ENCODE results near the gene ARHGAP40.

The ARHGAP40 gene

DNA sequence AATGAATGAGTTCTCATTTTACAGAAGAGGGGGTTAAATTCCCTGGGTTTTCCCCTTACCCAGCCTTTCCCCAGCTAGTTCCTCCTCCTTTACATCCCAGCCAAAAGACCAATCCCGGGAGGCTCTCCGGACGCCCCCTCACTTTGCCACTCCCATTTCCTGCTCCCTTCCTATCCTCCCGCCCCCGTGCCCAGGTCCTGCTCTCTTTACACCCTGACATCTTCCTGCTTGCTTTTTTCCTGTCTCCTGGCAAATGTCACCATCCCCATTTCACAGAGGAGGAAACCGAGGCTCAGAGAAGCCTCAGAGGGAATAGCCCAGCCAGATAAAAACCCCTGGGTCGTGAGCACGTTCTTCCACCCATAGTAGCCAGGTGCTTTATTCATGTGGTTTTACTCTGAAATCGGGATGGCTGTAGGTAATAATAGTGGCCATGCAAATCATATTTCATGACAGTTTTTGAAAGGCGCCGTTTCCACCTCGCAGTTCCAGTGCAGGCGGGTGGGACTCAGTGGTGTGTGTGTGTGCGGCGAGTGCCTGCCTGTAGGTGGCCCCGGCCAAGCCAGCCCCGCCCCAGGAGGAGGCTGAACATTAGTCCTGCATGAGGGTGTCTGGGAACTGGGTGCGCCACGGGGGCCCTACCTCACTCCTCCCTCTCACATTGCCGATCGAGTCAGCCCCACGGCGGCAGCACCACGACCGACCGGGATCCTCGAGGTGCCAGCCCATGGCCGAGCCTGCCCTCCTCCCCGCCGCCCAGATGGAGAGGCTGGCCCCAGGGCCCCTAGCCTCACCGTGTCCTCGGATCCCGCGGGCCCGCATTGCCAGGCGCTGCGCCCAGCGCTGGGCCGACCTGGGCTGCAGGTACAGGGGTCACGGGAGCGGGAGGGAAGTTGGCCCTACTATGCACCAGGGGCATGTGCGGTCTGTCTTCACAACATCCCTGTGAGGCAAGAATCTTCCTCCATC is at the start of gene ARHGAP40:
ARHGAP40 (plus strand) TSS at position 594 of the 969 bp plus-strand sequence.
- peak in 1 of 3 experiments; percentile 30 for DNase-seq (ENCODE audit: low read depth in 3 of 3)

- no peak for DNase-seq (ENCODE audit: low read depth in 3 of 3)
Measured at GRCh38 chr20:38554986-38555385, 46.6 kb upstream of the ARHGAP40 start.

DNA sequence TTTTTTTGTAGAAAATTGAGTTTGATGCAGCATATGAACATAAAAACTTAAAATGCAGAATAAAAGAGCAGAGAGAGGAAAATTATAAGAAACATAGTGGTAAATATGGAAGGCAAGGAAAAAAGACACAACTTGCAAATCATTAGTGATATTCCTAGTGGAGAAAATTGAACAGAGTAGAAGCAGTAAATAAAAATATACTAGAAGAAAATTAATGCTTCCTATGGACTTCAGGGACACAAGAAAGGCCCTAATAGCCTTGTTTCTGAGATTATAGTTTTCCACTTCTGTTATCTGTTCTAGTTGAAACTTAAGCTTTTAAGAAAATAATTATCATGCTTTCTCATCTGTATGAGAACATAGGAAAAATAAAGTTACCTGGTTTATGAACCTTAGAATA is 46.2 kb upstream of the ARHGAP40 start:
- DNase-seq (ENCODE audit: low read depth in 3 of 3): no peak

- no peak for DNase-seq (ENCODE audit: low read depth in 3 of 3)
Measured at GRCh38 chr20:38557174-38557573, 44.4 kb upstream of the ARHGAP40 start.

GRCh38 chr20:38558596-38559360 is 42.8 kb upstream of the ARHGAP40 start:
- no peak for DNase-seq (ENCODE audit: low read depth in 3 of 3)

DNA sequence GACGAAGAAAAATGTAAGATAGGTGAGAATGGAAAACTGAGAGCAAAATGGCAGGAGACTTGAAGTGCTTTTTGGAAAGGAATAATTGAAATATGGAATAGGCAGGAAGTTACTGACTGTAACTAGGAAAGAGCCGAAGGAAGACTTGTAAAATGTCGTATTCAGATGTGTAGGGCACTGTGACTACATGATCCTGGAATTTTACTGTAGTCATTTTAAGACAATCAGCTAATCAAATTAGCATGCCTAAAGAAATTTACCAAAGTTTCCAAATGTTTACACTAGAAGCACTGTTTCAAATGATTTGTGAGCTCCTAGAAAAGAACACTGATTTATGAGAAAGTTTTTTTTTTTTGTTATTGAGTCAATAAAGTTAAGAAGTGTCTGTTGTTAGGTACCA is 41.8 kb upstream of the ARHGAP40 start:
- DNase-seq (ENCODE audit: low read depth in 3 of 3): no peak

DNA sequence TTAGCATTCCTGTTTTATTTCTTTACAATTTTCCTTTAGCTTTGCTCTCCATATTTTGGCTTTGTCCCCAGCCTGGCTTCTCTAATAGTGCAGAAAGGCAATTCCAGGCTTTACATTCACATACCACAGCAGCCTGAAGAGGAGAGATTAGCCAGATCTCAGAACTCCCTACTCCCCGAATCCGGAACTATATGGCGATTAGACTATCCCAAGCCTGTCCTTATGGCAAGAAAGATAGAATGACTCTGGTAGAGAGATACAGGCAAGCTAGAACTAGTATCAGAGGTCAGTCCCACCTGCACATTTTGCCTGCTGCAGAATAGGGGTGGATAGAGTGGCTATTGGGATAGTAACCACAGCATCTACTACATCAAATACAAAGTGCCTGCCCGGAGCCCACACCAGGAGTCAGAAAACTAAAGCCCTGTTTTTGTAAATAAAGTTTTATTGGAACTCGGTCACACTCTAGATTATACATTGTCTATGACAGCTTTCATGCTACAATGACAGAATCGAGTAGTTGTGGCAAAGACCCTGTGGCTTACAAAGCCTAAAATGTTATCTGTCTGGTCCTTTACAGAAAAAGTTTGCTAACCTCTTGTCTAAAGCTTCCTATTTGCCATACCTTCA is 37.7 kb upstream of the ARHGAP40 start:
- no peak for DNase-seq (ENCODE audit: low read depth in 3 of 3)

DNA sequence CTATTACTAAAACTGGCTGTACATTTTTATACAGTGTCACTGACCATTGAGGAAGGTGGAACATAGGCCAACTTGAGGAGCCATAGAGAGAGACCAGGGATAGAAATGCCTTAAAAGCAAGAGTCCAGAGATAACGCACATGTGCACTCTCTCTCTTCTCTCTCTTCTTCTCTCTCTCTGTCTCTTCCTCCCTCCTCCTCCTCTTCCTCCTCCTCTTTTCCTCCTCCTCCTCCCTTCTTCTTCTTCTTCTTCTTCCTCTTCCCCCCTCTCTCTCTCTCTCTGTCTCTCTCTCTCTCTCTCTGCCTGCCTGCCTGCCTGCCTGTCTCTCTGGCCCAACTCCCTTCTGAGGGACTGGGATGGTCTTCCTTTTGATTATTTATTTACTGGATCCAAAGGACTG is 36.9 kb upstream of the ARHGAP40 start:
- DNase-seq (ENCODE audit: low read depth in 3 of 3): no peak

- DNase-seq (ENCODE audit: low read depth in 3 of 3): no peak
Measured at GRCh38 chr20:38566036-38566598, 35.5 kb upstream of the ARHGAP40 start.

DNA sequence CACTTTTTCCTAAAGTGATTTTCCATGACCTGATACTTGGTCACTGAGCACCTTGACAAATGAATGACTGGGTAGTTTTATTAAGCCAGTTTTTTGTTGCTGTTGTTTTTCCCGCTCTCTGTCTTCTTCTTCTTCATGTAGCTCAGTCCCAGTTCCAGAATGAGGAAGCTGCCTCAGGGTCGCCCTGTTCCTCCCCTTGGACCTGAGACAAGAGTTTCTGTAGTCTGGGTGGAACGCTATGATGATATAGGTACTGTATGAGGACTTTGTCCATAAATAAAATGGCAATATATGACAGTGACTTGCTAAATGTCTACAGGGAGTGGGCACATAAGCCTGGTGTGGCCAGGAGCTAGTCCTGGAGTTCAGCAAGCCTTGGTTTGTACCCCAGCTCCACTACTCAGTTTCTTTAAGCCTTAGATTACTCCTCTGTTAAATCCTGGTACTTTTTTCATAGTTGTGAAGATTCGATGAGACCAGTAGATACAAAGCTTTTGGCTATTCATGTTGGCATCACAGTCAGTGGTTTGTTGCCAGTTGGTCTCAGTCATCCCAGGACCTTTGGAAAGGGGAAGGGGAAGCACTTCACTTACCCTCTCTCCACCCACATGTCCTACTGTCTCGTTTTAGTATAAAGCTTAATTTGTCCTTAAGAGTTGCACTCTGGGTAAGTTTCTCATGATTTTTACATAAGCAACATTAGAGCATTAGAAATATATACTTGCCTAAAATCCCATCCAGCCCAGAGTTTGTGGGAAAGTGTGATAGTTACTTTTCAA is 31.7 kb upstream of the ARHGAP40 start:
- no peak for DNase-seq (ENCODE audit: low read depth in 3 of 3)

GRCh38 chr20:38573413-38573812 is 28.2 kb upstream of the ARHGAP40 start:
- DNase-seq (ENCODE audit: low read depth in 3 of 3): no peak

DNA sequence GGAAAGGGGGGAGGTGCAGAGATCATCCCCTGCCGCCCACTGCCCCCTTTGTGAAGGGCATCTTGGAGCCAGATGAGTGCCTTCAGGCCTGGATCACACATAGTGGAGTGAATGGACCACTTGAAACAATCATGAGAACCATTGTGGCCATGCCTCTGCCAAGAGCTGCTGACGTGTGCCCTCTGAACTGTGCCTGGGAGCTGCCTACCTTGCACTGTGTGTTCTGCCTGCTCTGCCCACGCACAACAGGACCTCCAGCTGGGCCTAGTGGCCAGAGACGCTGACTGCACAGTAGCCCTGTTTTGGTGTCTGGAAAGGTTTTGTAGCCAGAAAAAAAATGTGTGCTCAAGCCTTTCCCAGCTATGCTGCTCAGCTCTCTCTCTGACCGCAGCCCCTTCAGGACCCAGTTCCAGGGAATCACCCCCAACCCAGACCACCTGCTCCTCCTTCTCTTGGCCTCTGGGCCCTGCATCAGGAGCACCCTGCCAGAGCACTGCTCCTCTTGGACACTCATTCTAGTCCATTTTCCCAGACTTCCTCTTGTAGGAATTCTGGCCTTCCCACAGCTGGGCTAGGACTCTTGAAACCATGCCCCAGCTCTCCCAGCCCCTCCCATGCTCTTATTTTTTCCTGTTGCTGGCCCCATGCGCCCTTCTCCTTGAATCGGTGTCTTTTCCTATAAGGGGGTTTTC is 22.2 kb upstream of the ARHGAP40 start:
- no peak for DNase-seq (ENCODE audit: low read depth in 3 of 3)

- DNase-seq (ENCODE audit: low read depth in 3 of 3): no peak
Measured at GRCh38 chr20:38579921-38580320, 21.7 kb upstream of the ARHGAP40 start.

GRCh38 chr20:38581013-38581412 is 20.6 kb upstream of the ARHGAP40 start, which contains the start of gene ADIG:
Gene ADIG (plus strand): TSS chr20:38581197. CDS start chr20:38581251, 54 bp downstream.
- no peak for DNase-seq (ENCODE audit: low read depth in 3 of 3)

- DNase-seq (ENCODE audit: low read depth in 3 of 3): no peak
Measured at GRCh38 chr20:38581830-38582358, 19.7 kb upstream of the ARHGAP40 start.

GRCh38 chr20:38583306-38583705 is 18.3 kb upstream of the ARHGAP40 start:
- DNase-seq (ENCODE audit: low read depth in 3 of 3): no peak

DNA sequence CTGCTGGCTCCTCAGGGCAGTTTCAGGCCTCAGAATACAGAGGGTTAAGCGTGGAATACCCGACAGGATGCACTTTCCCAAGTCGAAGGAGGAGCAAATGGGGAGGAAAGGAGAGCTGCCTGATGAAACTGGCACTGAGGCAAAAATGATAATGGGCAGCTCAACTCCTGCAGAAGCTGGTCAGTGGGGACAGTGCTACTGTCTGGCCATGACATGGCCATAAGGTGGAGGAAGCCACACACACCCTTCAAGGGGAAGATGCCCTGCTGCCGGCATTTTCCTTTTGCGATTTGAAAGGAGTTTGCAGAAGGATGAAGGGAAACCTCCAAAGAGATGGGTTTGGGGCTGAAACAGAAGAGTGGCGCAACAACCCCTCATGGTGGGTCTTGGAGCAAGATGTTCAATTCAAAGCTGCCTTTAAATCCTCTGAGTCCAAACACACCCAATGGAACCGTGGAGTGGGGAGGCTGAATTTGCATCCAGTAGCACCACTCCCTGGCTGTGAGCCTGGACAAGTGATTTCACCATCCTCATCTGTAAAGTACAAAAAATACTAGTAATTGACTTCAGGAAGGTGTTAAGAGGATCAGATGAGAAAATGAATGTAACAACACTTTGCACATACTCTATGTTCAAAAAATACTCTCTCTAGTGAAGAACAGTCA is 17.4 kb upstream of the ARHGAP40 start:
- DNase-seq (ENCODE audit: low read depth in 3 of 3): no peak

DNA sequence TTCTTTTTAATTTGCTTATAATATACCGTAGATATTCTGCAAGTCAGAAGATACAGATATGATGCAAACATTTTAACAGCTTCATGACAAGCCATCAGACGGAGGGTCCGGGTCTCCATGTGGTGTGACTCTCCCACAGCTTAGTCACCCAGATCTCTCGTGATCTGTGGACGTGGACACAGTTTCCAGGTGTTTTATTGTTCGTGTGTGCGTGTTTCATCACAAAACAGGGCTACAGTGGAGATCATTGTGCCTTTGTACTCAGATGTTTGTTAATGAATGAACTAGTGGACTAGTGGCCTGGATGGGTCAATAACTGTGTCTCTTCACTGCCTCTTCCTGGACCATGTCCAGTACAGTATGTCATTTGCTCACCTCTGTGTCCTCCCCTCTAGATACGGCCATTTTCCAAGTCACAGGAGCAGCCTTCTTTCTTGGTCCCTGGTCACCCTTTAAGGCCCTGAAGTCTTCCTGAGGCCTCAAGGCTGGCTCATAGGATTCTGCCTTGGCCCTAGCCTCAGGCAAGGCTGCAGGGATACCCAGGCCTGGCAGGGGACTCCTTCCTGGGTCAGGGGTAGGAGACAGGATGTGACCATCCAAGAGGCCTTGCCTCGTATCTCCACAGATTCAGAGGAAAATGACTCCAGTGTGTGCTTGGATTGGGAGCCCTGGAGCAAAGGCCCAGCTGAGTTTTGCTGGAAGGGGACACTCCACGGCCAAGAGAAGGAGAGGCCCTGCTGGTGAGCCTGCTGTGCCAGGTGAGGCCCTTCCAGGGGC is 16.0 kb upstream of the ARHGAP40 start:
- no peak for DNase-seq (ENCODE audit: low read depth in 3 of 3)

DNA sequence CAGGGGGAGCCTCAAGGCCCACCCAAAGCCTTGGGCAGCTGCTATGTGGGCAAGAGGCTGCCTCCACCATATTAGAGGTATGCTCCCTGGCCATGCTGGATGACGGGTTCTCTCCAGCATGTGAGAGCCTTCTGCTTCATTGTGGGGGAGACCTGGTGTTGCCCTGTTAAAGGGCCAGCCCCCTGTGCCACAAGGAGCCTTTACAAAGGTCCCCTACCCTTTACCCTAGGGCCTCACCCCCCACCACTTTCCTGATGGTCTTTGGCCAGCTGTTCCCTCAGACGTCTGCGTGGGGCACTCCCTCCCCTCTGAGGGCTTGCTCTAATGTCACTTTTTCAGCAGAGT is 15.5 kb upstream of the ARHGAP40 start:
- DNase-seq (ENCODE audit: low read depth in 3 of 3): no peak
